ENCODE results near the gene POLQ.
"Not testable (repeated sequence)": the region's sequence is repeated elsewhere in the genome, so short reads cannot be mapped to it uniquely, and the experiment has no call there.

The POLQ gene

DNA sequence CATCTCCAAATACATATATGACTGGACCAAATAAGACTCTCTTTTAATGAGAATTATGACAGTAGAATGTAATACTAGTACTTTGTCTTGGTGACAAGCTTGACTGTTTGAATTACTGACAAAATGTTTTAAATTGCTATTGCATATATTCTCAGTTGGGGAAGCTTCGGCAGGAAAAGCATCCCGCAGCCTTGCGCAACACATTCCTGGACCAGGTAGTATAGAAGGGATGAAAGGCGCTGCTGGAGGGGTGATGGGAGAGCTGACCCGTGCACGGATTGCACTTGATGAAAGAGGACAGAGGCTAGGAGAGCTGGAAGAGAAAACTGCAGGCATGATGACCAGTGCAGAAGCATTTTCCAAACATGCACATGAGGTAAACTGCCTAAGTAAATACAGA, 127.6 kb downstream of the POLQ start:
- no peak overlapping the region for H3K4me2 ChIP-seq
- no peak overlapping the region for H3K9ac ChIP-seq
- H3K4me1 ChIP-seq = peaks cover 0 to 9% (median 0%) of the 10 kb centered on the region in 10 experiments; a peak in 1 of 20 replicates
- no peaks in the 10 kb centered on the region for H3K9me3 ChIP-seq (replicated peaks in 1 of 11)
- H4K20me1 ChIP-seq = no peaks in the 10 kb centered on the region
- peak in 3 of 11 experiments; percentile 12 to 21 (median 19); a peak in 2 of 22 replicates for TF ChIP-seq Cebpa-rat (IDR thresholded peaks at IDR 0.05)
- no peak overlapping the region for H3K27ac ChIP-seq
- no peak overlapping the region for H3K4me3 ChIP-seq
- no peaks in the 10 kb centered on the region for H3K27me3 ChIP-seq
- H3K36me3 ChIP-seq = peaks cover 0 to 32% (median 6%) of the 10 kb centered on the region in 11 experiments; a peak in 12 of 22 replicates

DNA sequence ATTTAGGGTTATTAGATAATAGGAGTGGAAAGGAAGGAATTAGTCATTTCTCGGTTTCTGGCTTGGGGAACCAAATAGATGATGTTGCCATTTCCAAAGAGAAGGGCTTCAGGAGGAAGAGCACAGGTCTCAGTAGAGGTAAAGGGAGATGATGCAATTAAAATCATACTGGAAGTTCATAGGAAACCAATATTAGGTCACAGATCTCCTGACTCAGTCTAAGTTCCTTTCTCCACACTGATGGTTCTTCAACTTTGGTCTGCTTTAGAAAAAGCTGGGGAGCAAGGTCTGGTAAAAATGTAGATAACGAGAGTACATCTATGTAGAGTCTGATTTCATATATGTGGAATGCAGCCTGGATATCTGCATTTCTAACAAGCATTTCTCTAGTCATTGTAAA, 130.9 kb downstream of the POLQ start:
- no peak for TF ChIP-seq Cebpa-rat (IDR thresholded peaks at IDR 0.05)
- H4K20me1 ChIP-seq = no peaks in the 10 kb centered on the region
- no peaks in the 10 kb centered on the region for H3K27me3 ChIP-seq
- H3K36me3 ChIP-seq = peaks cover 0 to 19% (median 6%) of the 10 kb centered on the region in 11 experiments; a peak in 7 of 22 replicates
- peaks cover 0 to 9% (median 0%) of the 10 kb centered on the region in 10 experiments; a peak in 1 of 20 replicates for H3K4me1 ChIP-seq
- H3K27ac ChIP-seq = no peak overlapping the region
- no peak overlapping the region for H3K9ac ChIP-seq
- H3K4me3 ChIP-seq = no peak overlapping the region
- no peak overlapping the region for H3K4me2 ChIP-seq
- H3K9me3 ChIP-seq (replicated peaks in 1 of 11) = no peaks in the 10 kb centered on the region

DNA sequence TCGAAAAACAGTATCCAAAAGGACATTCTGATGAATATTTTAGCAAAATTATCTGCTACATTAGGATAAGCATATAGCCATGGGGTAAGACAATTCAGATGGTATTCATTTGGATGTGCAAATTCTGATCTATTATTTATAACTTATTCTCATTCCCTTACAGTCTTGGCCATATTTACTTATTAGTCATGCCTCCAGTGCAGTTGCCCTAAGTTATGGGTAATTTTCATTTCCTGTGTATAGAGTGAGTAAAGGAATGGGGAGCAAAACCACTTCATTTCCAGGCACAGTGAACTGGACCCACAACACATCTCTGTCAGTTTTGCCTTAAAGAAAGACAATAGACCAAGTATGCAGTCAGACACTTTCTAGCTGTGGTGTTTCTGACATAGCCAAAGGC, 134.3 kb downstream of the POLQ start:
- H3K4me1 ChIP-seq = peaks cover 0 to 9% (median 0%) of the 10 kb centered on the region in 10 experiments; a peak in 1 of 20 replicates

DNA sequence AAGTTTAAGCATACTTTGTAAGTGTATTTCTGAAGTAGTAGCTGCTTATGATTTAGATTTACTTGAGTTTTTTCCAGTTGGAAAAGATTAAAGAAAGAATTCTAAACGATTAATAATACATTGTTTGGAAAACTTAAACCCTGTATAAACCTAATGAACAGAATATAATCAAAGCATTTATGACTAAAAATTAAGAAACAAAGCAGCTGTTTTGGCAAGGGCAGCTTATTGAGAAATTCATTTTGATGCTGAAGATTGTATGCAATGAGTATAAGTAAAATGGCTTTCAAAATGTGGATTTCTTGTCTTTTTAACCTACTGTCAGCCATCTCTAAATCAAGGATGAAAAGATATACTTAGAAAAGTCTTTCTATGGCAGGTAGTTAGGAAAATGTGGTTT, 140.2 kb downstream of the POLQ start:
- TF ChIP-seq Cebpa-rat (IDR thresholded peaks at IDR 0.05) = no peak
- Histone ChIP-seq H3K9ac (no peak overlapping the region), H3K4me1 (no peaks in the 10 kb centered on the region), H3K4me3 (no peak overlapping the region), H4K20me1 (no peaks in the 10 kb centered on the region), H3K27ac (no peak overlapping the region), H3K27me3 (no peaks in the 10 kb centered on the region), H3K9me3 (replicated peaks in 1 of 11) (no peaks in the 10 kb centered on the region), H3K4me2 (no peak overlapping the region), H3K36me3 (0 out of 22 replicates have a peak, but pooled peaks cover 0 to 4% (median 0%) of the 10 kb centered on the region in 11 experiments)

More for the DNA sequence above, 134.3 kb downstream of the POLQ start:
- Histone ChIP-seq H3K36me3 (0 out of 22 replicates have a peak, but pooled peaks cover 0 to 4% (median 0%) of the 10 kb centered on the region in 11 experiments), H3K9me3 (replicated peaks in 1 of 11) (no peaks in the 10 kb centered on the region), H3K27ac (no peak overlapping the region), H3K9ac (no peak overlapping the region), H3K4me3 (no peak overlapping the region), H4K20me1 (no peaks in the 10 kb centered on the region), H3K4me2 (no peak overlapping the region), H3K27me3 (no peaks in the 10 kb centered on the region)
- no peak for TF ChIP-seq Cebpa-rat (IDR thresholded peaks at IDR 0.05)

DNA sequence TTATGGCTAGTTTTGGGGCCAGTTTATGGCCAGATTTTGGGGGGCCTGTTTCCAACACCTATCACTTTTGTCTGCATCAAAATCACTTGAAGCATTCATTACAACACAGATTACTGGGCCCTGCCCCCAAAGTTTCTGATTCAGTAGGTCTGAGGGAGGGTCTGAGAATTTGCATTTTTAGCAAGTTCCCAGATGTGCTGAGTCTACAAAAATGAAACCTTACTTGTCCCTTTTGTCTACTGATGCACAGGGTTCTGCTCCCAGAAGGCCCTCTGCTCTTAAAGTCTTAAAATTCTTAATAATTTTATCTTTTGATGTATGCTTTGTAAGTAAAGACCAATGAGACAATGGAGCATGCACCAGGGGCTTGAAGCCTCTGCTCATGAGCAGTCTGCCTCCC, 146.0 kb downstream of the POLQ start:
- Histone ChIP-seq H4K20me1 (no peaks in the 10 kb centered on the region), H3K36me3 (no peaks in the 10 kb centered on the region), H3K9ac (no peak overlapping the region), H3K4me2 (no peak overlapping the region), H3K27ac (no peak overlapping the region), H3K27me3 (no peaks in the 10 kb centered on the region), H3K4me3 (no peak overlapping the region), H3K4me1 (no peaks in the 10 kb centered on the region), H3K9me3 (replicated peaks in 1 of 11) (peaks cover 0 to 9% (median 0%) of the 10 kb centered on the region in 11 experiments; a peak in 2 of 22 replicates)
- no peak for TF ChIP-seq Cebpa-rat (IDR thresholded peaks at IDR 0.05)

DNA sequence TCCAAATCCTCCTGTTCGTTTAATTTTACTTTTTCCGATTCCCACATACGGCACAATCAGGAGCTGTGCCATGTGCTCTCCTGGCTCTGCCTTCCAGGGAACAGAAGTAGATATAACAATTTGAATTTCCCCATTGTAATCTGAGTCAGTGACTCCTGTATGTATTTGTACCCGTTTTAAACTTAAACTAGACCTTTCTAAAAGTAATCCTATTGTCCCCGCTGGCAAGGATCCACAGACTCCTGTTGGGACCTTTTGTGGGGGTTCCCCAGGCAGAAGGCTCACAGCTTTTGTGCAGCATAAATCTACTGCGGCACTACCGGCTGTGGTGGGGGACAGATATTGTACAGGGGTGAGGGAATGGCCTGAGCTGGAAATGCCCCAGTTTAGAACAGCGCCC, 147.7 kb downstream of the POLQ start:
- H3K4me2 ChIP-seq, H3K4me1 ChIP-seq, H4K20me1 ChIP-seq, H3K9ac ChIP-seq, H3K27ac ChIP-seq, H3K27me3 ChIP-seq, H3K4me3 ChIP-seq, H3K36me3 ChIP-seq: not testable (repeated sequence)
- H3K9me3 ChIP-seq (replicated peaks in 1 of 11) = peaks cover 0 to 13% (median 0%) of the 10 kb centered on the region in 11 experiments; a peak in 5 of 22 replicates

DNA sequence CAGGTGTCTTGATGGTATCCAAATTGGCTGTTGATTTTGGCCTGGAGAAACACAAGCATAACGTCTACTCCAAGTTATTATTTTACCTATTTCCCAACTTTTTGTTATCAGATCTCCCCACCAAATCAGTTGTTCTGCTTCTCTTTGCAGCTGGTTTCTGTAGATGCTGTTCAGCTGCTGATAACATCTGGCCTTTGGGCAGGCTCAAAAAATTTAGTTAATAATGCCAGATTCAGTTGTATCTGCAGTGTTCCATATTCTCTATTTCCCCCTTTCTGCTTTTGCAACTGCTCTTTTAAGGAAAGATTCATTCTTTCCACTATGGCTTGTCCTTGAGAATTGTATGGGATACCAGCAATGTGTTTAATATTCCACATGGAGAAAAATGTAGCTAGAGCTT, 149.8 kb downstream of the POLQ start:
- not testable (repeated sequence) for H3K4me3 ChIP-seq, H3K27me3 ChIP-seq, H4K20me1 ChIP-seq, H3K36me3 ChIP-seq, H3K4me1 ChIP-seq, H3K4me2 ChIP-seq, H3K9ac ChIP-seq, H3K27ac ChIP-seq
- H3K9me3 ChIP-seq (replicated peaks in 1 of 11) = peaks cover 0 to 19% (median 6%) of the 10 kb centered on the region in 11 experiments; a peak in 6 of 22 replicates

DNA sequence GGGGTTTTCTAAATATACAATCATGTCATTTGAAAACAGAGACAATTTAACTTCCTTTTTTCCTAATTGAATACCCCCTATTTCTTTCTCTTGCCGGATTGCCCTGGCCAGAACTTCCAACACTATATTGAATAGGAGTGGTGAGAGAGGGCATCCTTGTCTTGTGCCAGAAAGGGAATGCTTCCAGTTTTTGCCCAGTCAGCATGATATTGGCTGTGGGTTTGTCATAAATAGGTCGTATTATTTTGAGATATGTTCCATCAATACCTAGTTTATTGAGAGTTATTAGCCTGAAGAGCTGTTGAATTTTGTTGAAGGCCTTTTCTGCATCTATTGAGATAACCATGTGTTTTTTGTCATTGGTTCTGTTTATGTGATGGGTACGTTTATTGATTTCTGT, 157.5 kb downstream of the POLQ start:
- not testable (repeated sequence) for H3K27ac ChIP-seq; H3K4me3 ChIP-seq; H3K4me1 ChIP-seq; H3K36me3 ChIP-seq; H4K20me1 ChIP-seq; H3K27me3 ChIP-seq; H3K4me2 ChIP-seq; H3K9ac ChIP-seq; H3K9me3 ChIP-seq (replicated peaks in 1 of 11)

Data from BLaER1 treated with 17β-estradiol and CSF1 and Interleukin-3, amounts not matched to agents 10 nM and 100 nM (cell line).